CD4-positive, alpha-beta memory T cell (primary cell): ENCODE results near the gene FAM217B. TPM values are rescaled to one million over a fixed set of nuclear protein-coding genes. Genes with fewer than 3 reads are reported as not detected.

ENCODE experiments used
- CTCF ChIA-PET: fragments of 350-600 bp; sonication (Branson Sonifier 250); formaldehyde crosslinking; loops from one replicate; lab custom pipeline; 2021; ENCODE audit warnings: inconsistent platforms; ENCODE audit not compliant: partially characterized antibody; lab: Charles Lee
- POLR2A ChIA-PET: fragments of 350-600 bp; sonication (Branson Sonifier 250); formaldehyde crosslinking; loops from one replicate; lab custom pipeline; 2021; ENCODE audit not compliant: partially characterized antibody; lab: Charles Lee
- DNase-seq, 5 donors: peaks; one replicate each; pipeline versions ENCODE4 v3.0.0 to v3.0.0-alpha.2; 2020 to 2022; ENCODE audit warnings: mixed read lengths in 1 of 5
- H3K27ac ChIP-seq: one replicate; pipeline ENCODE4 v1.7.0; 2013; ENCODE audit warnings: low read depth, low read length
- H3K27me3 ChIP-seq: 2 replicates; pipeline ENCODE4 v1.7.0; 2013; ENCODE audit warnings: mild to moderate bottlenecking, low read length, moderate library complexity; ENCODE audit not compliant: insufficient read depth
- H3K36me3 ChIP-seq: 2 replicates; pipeline ENCODE4 v1.7.0; 2013; ENCODE audit warnings: mild to moderate bottlenecking, low read length, moderate library complexity; ENCODE audit not compliant: insufficient read depth
- H3K4me1 ChIP-seq: 2 replicates; pipeline ENCODE4 v1.7.0; 2013; ENCODE audit warnings: mild to moderate bottlenecking, low read length, moderate library complexity; ENCODE audit not compliant: insufficient read depth
- H3K4me3 ChIP-seq, 2 donors: one replicate each; pipeline ENCODE4 v1.7.0; 2013; ENCODE audit warnings: low read length in 2 of 2, mild to moderate bottlenecking in 1 of 2
- H3K9me3 ChIP-seq, 2 donors: one replicate each; pipeline ENCODE4 v1.7.0; 2013; ENCODE audit warnings: low read length in 2 of 2, control low read depth in 1 of 2; ENCODE audit not compliant: control insufficient read depth in 1 of 2
- H3K27ac Mint-ChIP-seq, 7 donors: one replicate each; pipeline ENCODE4 v1.8.0; 2020 to 2021; ENCODE audit warnings: mixed read lengths in 7 of 7, mild to moderate bottlenecking in 6 of 7, inconsistent platforms in 3 of 7, moderate library complexity in 3 of 7
- H3K27me3 Mint-ChIP-seq, 2 donors: one replicate each; pipeline ENCODE4 v1.8.0; 2020 to 2021; ENCODE audit warnings: mixed read lengths in 2 of 2
- H3K36me3 Mint-ChIP-seq, 2 donors: one replicate each; pipeline ENCODE4 v1.8.0; 2020 to 2021; ENCODE audit warnings: mixed read lengths in 2 of 2, inconsistent platforms in 1 of 2, mild to moderate bottlenecking in 1 of 2
- H3K4me1 Mint-ChIP-seq, 4 donors: one replicate each; pipeline ENCODE4 v1.8.0; 2020 to 2021; ENCODE audit warnings: mixed read lengths in 4 of 4, mild to moderate bottlenecking in 1 of 4
- H3K4me3 Mint-ChIP-seq, 8 donors: one replicate each; pipeline ENCODE4 v1.8.0; 2020 to 2021; ENCODE audit warnings: mixed read lengths in 8 of 8, mild to moderate bottlenecking in 7 of 8, moderate library complexity in 6 of 8, inconsistent platforms in 3 of 8
- H3K9me3 Mint-ChIP-seq, 8 donors: one replicate each; pipeline ENCODE4 v1.8.0; 2020 to 2021; ENCODE audit warnings: mixed read lengths in 8 of 8, mild to moderate bottlenecking in 5 of 8, inconsistent platforms in 3 of 8, moderate library complexity in 1 of 8
- intact Hi-C: fragments of 100-400 bp; cut with micrococcal nuclease; formaldehyde crosslinking; loops from one replicate; pipeline ENCODE4 v1.15.1; 2023
- polyA plus RNA-seq, 2 donors: library from polyadenylated mRNA; unstranded; fragments of 300-500 nt; fragmentation: Illumina TruSeq; gene quantifications; one replicate each; pipeline ENCODE4 v1.2.3, GENCODE V29; 2021
- total RNA-seq, 2 experiments: library from RNA; stranded (reverse); gene quantifications; one replicate each; pipeline ENCODE4 v1.2.3, GENCODE V29; 2021

The FAM217B gene
- total and polyA plus RNA-seq, 4 experiments from 2014 or later, result 13.4 to 44.1 (median 34.3) TPM

DNA sequence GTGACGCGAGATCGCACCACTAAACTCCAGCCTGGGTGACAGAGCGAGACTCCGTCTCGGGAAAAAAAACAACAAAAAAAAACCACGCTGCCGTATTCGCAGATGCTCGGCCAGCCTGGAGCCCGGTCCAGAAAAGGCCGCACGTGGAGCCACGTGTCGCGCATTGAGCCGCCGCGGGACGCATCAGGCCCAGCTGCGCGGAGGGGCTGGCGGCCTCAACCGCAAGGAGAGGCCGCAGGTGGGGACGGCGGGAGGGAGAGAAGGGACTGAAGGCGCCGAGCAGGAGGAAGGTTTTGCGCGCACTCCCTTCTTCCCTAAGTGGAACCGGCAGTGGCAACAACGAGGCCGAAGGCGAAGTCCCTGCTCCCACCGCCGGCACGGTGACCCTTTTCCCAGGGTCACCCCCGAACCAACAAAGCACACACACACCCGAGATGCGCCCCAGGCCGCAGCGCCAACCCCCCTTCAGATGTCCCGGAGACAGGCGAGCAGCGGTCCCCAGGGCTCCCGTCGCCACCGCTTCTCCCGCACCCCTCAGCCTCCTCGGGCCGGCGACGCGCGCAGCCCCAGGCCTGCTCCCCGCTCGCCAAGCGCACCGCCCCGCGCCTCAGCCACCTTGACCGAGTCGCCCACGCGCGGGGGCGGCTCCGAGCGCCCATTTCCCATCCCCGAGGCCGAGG lies 7.4 kb upstream of the FAM217B start:
- ChIA-PET POLR2A (interaction anchor here (0.9 kb wide), 1 partner anchor 8 kb away, joined by 3 read pairs; no protein-coding TSS in a partner anchor), CTCF (interaction anchor here (1.3 to 8.4 kb wide), 3 partner anchors 15 to 1954 kb away, joined by 3 to 120 read pairs (median 7); no protein-coding TSS in a partner anchor)
- Mint-ChIP-seq H3K9me3 (no peaks in the 10 kb centered on the region), H3K4me3 (peak overlapping the region in 7 of 8 donors; percentile 58 to 83 (median 74)), H3K36me3 (peaks cover 0 to 3% of the 10 kb centered on the region in 2 donors), H3K27ac (no peak overlapping the region), H3K4me1 (peaks cover 14 to 35% (median 24%) of the 10 kb centered on the region in 4 donors), H3K27me3 (no peaks in the 10 kb centered on the region)
- Histone ChIP-seq H3K27ac (no peak overlapping the region), H3K27me3 (no peaks in the 10 kb centered on the region), H3K4me3 (peak overlapping the region in 1 of 2 donors; percentile 37), H3K4me1 (peaks cover 19% of the 10 kb centered on the region), H3K9me3 (no peaks in the 10 kb centered on the region), H3K36me3 (no peaks in the 10 kb centered on the region)
- peak in 1 of 5 donors; percentile 3 for DNase-seq
- intact Hi-C loops, result no loop called here

DNA sequence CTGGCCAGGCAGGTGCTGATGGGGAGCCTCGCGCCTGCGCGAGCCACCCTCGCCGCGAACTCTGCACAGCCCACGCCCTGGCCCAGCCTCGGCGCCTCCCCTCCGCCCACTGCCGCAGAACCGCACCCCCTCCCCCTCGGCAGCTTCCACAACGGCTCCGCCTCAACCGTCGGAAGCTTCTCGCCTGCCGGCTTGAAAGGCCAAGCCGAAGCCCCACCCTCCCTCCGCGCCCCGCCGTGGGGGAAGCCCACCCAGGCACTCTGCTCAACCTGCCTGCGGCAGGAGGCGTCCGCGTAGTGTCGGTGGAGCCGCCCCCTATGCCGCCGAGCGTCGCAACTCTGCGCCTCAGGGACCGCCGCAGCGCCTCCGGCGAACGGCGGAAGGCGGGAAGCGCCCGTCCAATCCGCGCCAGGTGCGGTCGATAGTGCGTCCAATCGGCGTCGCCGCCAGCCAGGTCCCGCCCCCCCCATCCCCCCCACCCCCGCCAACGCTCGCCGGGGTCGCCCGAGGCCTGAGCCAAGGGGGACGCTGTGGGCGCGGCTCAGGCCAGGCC lies 6.8 kb upstream of the FAM217B start, which contains the start of gene SYCP2:
Gene SYCP2 (minus strand): TSS at position 342 of the 553 bp plus-strand sequence. CDS start 11,224 bp downstream, outside the sequence.
- Histone ChIP-seq H3K36me3 (no peaks in the 10 kb centered on the region), H3K9me3 (no peaks in the 10 kb centered on the region), H3K4me1 (peaks cover 26% of the 10 kb centered on the region), H3K4me3 (peak within 1 kb of the TSS in 1 of 2 donors; percentile 69), H3K27me3 (no peaks in the 10 kb centered on the region), H3K27ac (peak within 1 kb of the TSS; percentile 54)
- Mint-ChIP-seq H3K4me1 (peaks cover 20 to 41% (median 30%) of the 10 kb centered on the region in 4 donors), H3K36me3 (peaks cover 0 to 3% of the 10 kb centered on the region in 2 donors), H3K27ac (peak within 1 kb of the TSS; percentile 42 to 87 (median 72)), H3K9me3 (no peaks in the 10 kb centered on the region), H3K4me3 (peak within 1 kb of the TSS; percentile 75 to 85 (median 82)), H3K27me3 (no peaks in the 10 kb centered on the region)
- peak; percentile 49 to 78 (median 70) for DNase-seq
- CTCF ChIA-PET, result interaction anchor here (0.9 to 8.4 kb wide), 8 partner anchors 9 to 1954 kb away, joined by 3 to 120 read pairs (median 6); no protein-coding TSS in a partner anchor
- POLR2A ChIA-PET, result interaction anchor here (1.1 to 1.7 kb wide), 2 partner anchors 11 to 123 kb away, joined by 5 to 6 read pairs; no protein-coding TSS in a partner anchor
- intact Hi-C loops, result no loop called here

DNA sequence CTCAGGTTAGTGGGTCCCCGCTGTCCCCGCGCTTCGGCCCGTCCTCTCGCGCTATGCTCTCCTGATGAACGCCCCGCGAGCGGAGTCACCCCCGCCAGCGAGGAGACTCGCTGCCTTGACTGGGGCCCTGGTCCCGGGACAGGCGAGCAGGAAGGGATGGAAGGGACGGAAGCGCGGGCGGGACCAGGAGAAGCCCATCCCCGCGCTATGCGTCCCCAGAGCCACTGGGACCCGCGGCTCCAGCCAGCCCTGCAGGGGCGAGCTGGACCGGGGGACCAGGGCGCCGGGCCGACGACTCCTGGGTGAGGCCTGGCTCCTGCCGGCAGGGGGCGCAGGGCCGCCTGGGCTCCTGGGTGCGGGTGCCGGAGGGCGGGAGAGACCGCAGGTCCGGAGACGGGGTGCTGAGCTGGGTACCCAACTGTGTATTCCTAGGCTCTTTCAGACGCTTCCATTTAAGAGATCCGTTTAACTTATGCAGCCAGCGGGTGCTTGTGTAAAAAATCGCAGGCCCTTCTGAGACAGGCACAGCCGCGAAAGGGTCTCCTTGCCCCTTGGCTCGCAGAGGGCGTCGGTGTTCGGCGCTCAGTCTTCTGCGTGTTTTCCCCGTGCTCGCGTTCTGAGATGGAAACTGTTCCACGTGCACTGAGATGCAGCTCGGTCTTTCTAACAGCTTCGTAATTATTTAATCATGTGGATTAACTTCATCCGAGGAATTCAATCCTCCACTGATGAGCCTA lies 6.2 kb upstream of the FAM217B start:
- Mint-ChIP-seq H3K36me3 (peaks cover 3% of the 10 kb centered on the region in 2 donors), H3K9me3 (no peaks in the 10 kb centered on the region), H3K4me1 (peaks cover 25 to 47% (median 36%) of the 10 kb centered on the region in 4 donors), H3K27me3 (no peaks in the 10 kb centered on the region), H3K4me3 (peak overlapping the region; percentile 75 to 85 (median 81)), H3K27ac (peak overlapping the region in 6 of 7 donors; percentile 42 to 87 (median 74))
- POLR2A ChIA-PET, result interaction anchor here (1.1 to 1.7 kb wide), 2 partner anchors 10 to 122 kb away, joined by 5 to 6 read pairs; no protein-coding TSS in a partner anchor
- CTCF ChIA-PET, result interaction anchor here (0.9 to 8.4 kb wide), 10 partner anchors 10 to 1953 kb away, joined by 3 to 120 read pairs (median 4); no protein-coding TSS in a partner anchor
- DNase-seq, result peak; percentile 72 to 82 (median 76)
- peaks cover 32% of the 10 kb centered on the region for H3K4me1 ChIP-seq
- peak overlapping the region in 1 of 2 donors; percentile 69 for H3K4me3 ChIP-seq
- no peaks in the 10 kb centered on the region for H3K36me3 ChIP-seq
- H3K9me3 ChIP-seq, result no peaks in the 10 kb centered on the region
- peak overlapping the region; percentile 54 for H3K27ac ChIP-seq
- intact Hi-C loops, result loop anchor here (2.0 kb wide), 1 partner anchor 15 kb away; no protein-coding TSS in a partner anchor
- no peaks in the 10 kb centered on the region for H3K27me3 ChIP-seq

DNA sequence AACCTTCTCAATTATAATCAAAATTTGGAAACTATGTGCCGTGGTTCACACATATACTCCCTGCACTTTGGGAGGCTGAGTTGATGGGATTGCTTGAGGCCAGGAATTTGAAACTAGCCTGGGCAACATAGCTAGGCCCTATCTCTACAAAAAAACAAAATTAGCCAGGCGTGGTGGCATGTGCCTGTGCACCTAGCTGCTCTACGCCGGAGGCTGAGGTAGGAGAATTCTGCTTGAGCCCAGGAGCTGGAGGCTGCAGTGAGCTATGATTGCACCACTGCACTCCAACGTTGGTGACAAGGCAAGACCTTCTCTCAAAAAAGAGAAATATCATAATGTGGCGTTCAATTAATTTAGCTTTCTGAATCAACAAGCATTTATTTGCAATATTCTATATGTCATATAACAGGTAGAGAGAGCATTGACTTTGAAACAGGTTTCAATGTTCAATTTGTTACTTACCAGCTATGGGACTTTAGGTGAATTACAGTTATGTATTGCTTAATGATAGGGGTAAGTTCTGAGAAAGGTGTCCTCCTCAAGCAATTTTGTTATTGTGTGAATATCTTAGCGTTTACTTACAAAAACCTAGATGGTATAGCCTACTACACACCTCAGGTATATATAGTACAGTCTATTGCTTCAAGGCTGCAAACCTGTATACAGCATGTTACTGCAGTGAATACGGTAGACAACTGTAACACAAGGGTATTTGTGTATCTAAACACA lies 4.6 kb upstream of the FAM217B start:
- no peaks in the 10 kb centered on the region for H3K27me3 Mint-ChIP-seq
- H3K9me3 ChIP-seq, result no peaks in the 10 kb centered on the region
- H3K27me3 ChIP-seq, result no peaks in the 10 kb centered on the region
- no peaks in the 10 kb centered on the region for H3K9me3 Mint-ChIP-seq
- H3K4me1 Mint-ChIP-seq, result peaks cover 25 to 50% (median 39%) of the 10 kb centered on the region in 4 donors
- H3K27ac Mint-ChIP-seq, result peak overlapping the region in 2 of 7 donors; percentile 43 to 69
- no peak for DNase-seq
- peak overlapping the region in 2 of 8 donors; percentile 12 to 27 for H3K4me3 Mint-ChIP-seq
- intact Hi-C loops, result loop anchor here (2.0 kb wide), 1 partner anchor 13 kb away; no protein-coding TSS in a partner anchor
- H3K36me3 ChIP-seq, result no peaks in the 10 kb centered on the region
- ChIA-PET POLR2A (no interaction called here), CTCF (interaction anchor here (1.1 to 8.4 kb wide), 6 partner anchors 11 to 123 kb away, joined by 3 to 120 read pairs (median 8); no protein-coding TSS in a partner anchor)
- peaks cover 36% of the 10 kb centered on the region for H3K4me1 ChIP-seq
- no peak overlapping the region for H3K4me3 ChIP-seq
- peaks cover 3 to 9% of the 10 kb centered on the region in 2 donors for H3K36me3 Mint-ChIP-seq
- no peak overlapping the region for H3K27ac ChIP-seq

DNA sequence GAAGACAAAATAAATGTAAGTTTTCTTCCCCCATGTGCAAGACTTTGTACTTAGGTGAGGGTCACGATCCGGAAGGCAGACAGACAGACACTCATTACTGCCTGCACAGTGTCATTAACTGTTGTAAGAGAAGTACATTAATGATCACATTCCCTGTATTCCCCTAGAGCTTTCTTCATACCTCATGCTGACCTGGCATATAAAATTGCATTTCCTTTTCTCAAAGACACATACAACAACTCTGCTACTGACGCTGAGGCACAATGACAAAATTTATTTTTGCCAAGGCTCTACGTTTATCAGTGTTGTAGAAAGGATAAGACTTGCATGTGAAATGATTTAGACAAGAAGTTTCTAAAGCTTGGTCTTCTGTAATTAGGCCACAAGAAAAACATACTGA lies 3.8 kb upstream of the FAM217B start:
- peak overlapping the region in 2 of 7 donors; percentile 16 to 69 for H3K27ac Mint-ChIP-seq
- no peak overlapping the region for H3K27ac ChIP-seq
- no peak overlapping the region for H3K4me3 Mint-ChIP-seq
- ChIA-PET POLR2A (no interaction called here), CTCF (interaction anchor here (1.1 to 8.4 kb wide), 3 partner anchors 12 to 120 kb away, joined by 3 to 120 read pairs (median 3); no protein-coding TSS in a partner anchor)
- H3K9me3 Mint-ChIP-seq, result no peaks in the 10 kb centered on the region
- H3K27me3 Mint-ChIP-seq, result no peaks in the 10 kb centered on the region
- no peaks in the 10 kb centered on the region for H3K27me3 ChIP-seq
- peaks cover 30 to 58% (median 46%) of the 10 kb centered on the region in 4 donors for H3K4me1 Mint-ChIP-seq
- no peaks in the 10 kb centered on the region for H3K9me3 ChIP-seq
- peaks cover 42% of the 10 kb centered on the region for H3K4me1 ChIP-seq
- no peaks in the 10 kb centered on the region for H3K36me3 ChIP-seq
- H3K4me3 ChIP-seq, result no peak overlapping the region
- intact Hi-C loops, result no loop called here
- peaks cover 3 to 14% of the 10 kb centered on the region in 2 donors for H3K36me3 Mint-ChIP-seq
- no peak for DNase-seq

DNA sequence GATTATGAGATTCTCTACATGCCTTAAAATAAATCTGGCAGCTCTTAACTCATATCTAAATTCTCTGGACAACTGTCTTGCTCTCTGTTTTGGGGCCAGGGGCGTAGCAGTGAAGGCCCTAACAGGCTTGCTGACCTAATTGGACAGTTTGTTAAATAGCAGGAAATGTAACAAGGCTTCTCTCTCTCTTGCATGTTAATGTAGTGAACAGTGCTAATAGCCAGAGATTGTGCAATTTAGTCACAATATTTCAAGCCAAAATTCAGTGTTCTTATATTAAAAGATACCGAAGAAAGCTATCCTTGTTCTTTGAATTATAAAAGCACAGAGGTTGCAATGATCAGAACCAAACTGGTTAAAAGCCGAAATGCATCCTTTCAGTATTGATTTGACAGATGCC lies 3.0 kb upstream of the FAM217B start:
- peaks cover 31 to 58% (median 46%) of the 10 kb centered on the region in 4 donors for H3K4me1 Mint-ChIP-seq
- peak overlapping the region in 6 of 7 donors; percentile 23 to 82 (median 73) for H3K27ac Mint-ChIP-seq
- Histone ChIP-seq H3K9me3 (no peaks in the 10 kb centered on the region), H3K36me3 (no peaks in the 10 kb centered on the region), H3K27ac (no peak overlapping the region), H3K27me3 (no peaks in the 10 kb centered on the region), H3K4me1 (peaks cover 50% of the 10 kb centered on the region), H3K4me3 (no peak overlapping the region)
- peaks cover 0 to 17% of the 10 kb centered on the region in 2 donors for H3K36me3 Mint-ChIP-seq
- peak overlapping the region in 5 of 8 donors; percentile 13 to 68 (median 39) for H3K4me3 Mint-ChIP-seq
- POLR2A ChIA-PET, result no interaction called here
- no peaks in the 10 kb centered on the region for H3K27me3 Mint-ChIP-seq
- no peak for DNase-seq
- intact Hi-C loops, result no loop called here
- no peaks in the 10 kb centered on the region for H3K9me3 Mint-ChIP-seq
- CTCF ChIA-PET, result interaction anchor here (1.1 to 8.4 kb wide), 2 partner anchors 11 to 23 kb away, joined by 3 to 120 read pairs; no protein-coding TSS in a partner anchor
